Activated CD8-positive, alpha-beta T cell treated with anti-CD3 and anti-CD28 coated beads for 36 hours (primary cell): ENCODE results near the gene KRTAP5-4. TPM values are rescaled to one million over a fixed set of nuclear protein-coding genes. Genes with fewer than 3 reads are reported as not detected.
"Not testable (repeated sequence)": the region's sequence is repeated elsewhere in the genome, so short reads cannot be mapped to it uniquely, and the experiment has no call there.

Experiments used
- ATAC-seq: fragments of 200-7000 bp; cut with Tn5 transposase; one replicate; pipeline ENCODE4 v1.10.0; 2021; ENCODE audit warnings: mild to moderate bottlenecking, moderate library complexity
- CTCF ChIA-PET: fragments of 350-600 bp; sonication (Branson Sonifier 250); formaldehyde crosslinking; loops from one replicate; lab custom pipeline; 2021; ENCODE audit warnings: antibody characterized with exemption; lab: Charles Lee
- POLR2A ChIA-PET: fragments of 350-600 bp; sonication (Branson Sonifier 250); formaldehyde crosslinking; loops from one replicate; lab custom pipeline; 2021; ENCODE audit warnings: antibody characterized with exemption; lab: Charles Lee
- DNase-seq: peaks from one replicate; pipeline ENCODE4 v3.0.0-alpha.2; 2020
- H3K27ac Mint-ChIP-seq: one replicate; pipeline ENCODE4 v1.8.0; 2021; ENCODE audit warnings: mild to moderate bottlenecking, mixed read lengths
- H3K27me3 Mint-ChIP-seq: one replicate; pipeline ENCODE4 v1.8.0; 2021; ENCODE audit warnings: mixed read lengths
- H3K36me3 Mint-ChIP-seq: one replicate; pipeline ENCODE4 v1.8.0; 2021; ENCODE audit warnings: low read depth, mixed read lengths
- H3K4me1 Mint-ChIP-seq: one replicate; pipeline ENCODE4 v1.8.0; 2021; ENCODE audit warnings: low read depth, mixed read lengths
- H3K4me3 Mint-ChIP-seq: one replicate; pipeline ENCODE4 v1.8.0; 2021; ENCODE audit warnings: mild to moderate bottlenecking, moderate library complexity, mixed read lengths
- H3K9me3 Mint-ChIP-seq: one replicate; pipeline ENCODE4 v1.8.0; 2021; ENCODE audit warnings: mixed read lengths
- CTCF ChIP-seq: fragments of 200-600 bp; IDR thresholded peaks from one replicate; pipeline ENCODE4 v1.8.0; 2022; ENCODE audit warnings: antibody characterized with exemption, mild to moderate bottlenecking
- intact Hi-C: fragments of 100-400 bp; cut with micrococcal nuclease; formaldehyde crosslinking; loops from one replicate; pipeline ENCODE4 v1.10.0; 2022
- total RNA-seq, 2 experiments: library from RNA; stranded (reverse); gene quantifications; one replicate each; pipeline ENCODE4 v1.2.3, GENCODE V29; 2021

Gene KRTAP5-4
- total RNA-seq, 2 experiments from 2014 or later = not detected

- H3K9me3 Mint-ChIP-seq, H3K36me3 Mint-ChIP-seq, H3K4me1 Mint-ChIP-seq, ATAC-seq, POLR2A ChIA-PET, intact Hi-C loops, H3K27ac Mint-ChIP-seq, H3K4me3 Mint-ChIP-seq, DNase-seq: not testable (repeated sequence)
- peaks cover 39% of the 10 kb centered on the region for H3K27me3 Mint-ChIP-seq
- peak; percentile 15 for TF ChIP-seq CTCF
- CTCF ChIA-PET = interaction anchor here (0.9 to 5.3 kb wide), 14 partner anchors 8 to 161 kb away, joined by 3 to 46 read pairs (median 5); partner anchors contain the start of gene KRTAP5-5
These were observed 25.9 kb downstream of the KRTAP5-4 start for GRCh38 chr11:1595994-1596575.

GRCh38 chr11:1592628-1593027 lies 29.3 kb downstream of the KRTAP5-4 start:
- Mint-ChIP-seq H3K27ac (no peak overlapping the region), H3K36me3 (peaks cover 6% of the 10 kb centered on the region), H3K4me3 (no peak overlapping the region), H3K27me3 (peaks cover 25% of the 10 kb centered on the region), H3K9me3 (peaks cover 5% of the 10 kb centered on the region), H3K4me1 (peaks cover 11% of the 10 kb centered on the region)
- no peak for TF ChIP-seq CTCF
- DNase-seq (no peak), ATAC-seq (no peak)
- POLR2A ChIA-PET = no interaction called here
- intact Hi-C loops = no loop called here
- CTCF ChIA-PET = interaction anchor here (5.3 kb wide), 1 partner anchor 18 kb away, joined by 46 read pairs; no protein-coding TSS in a partner anchor

- Mint-ChIP-seq H3K9me3 (peaks cover 5% of the 10 kb centered on the region), H3K27ac (no peak overlapping the region), H3K4me3 (no peak overlapping the region), H3K27me3 (peaks cover 11% of the 10 kb centered on the region), H3K36me3 (peaks cover 6% of the 10 kb centered on the region), H3K4me1 (peaks cover 14% of the 10 kb centered on the region)
- intact Hi-C loops = no loop called here
- POLR2A ChIA-PET = no interaction called here
- ATAC-seq = no peak
- no peak for TF ChIP-seq CTCF
- no peak for DNase-seq
- CTCF ChIA-PET = interaction anchor here (1.4 to 4.3 kb wide), 3 partner anchors 11 to 43 kb away, joined by 3 to 42 read pairs (median 11); no protein-coding TSS in a partner anchor
These were observed 31.9 kb downstream of the KRTAP5-4 start for GRCh38 chr11:1589996-1590395.

- DNase-seq, intact Hi-C loops, H3K9me3 Mint-ChIP-seq, H3K36me3 Mint-ChIP-seq, H3K27me3 Mint-ChIP-seq: not testable (repeated sequence)
- POLR2A ChIA-PET = interaction anchor here (1.1 kb wide), 1 partner anchor 11 kb away, joined by 4 read pairs; no protein-coding TSS in a partner anchor
- peak; percentile 53 for ATAC-seq
- H3K4me3 Mint-ChIP-seq = peak overlapping the region; percentile 26
- H3K4me1 Mint-ChIP-seq = peaks cover 15% of the 10 kb centered on the region
- CTCF ChIA-PET = interaction anchor here (1.4 to 4.3 kb wide), 4 partner anchors 11 to 51 kb away, joined by 3 to 42 read pairs (median 8); no protein-coding TSS in a partner anchor
- peak overlapping the region; percentile 87 for H3K27ac Mint-ChIP-seq
These were observed 32.6 kb downstream of the KRTAP5-4 start for GRCh38 chr11:1589191-1589963.

GRCh38 chr11:1586699-1587098 lies 35.2 kb downstream of the KRTAP5-4 start:
- Mint-ChIP-seq H3K4me1 (peaks cover 20% of the 10 kb centered on the region), H3K9me3 (peaks cover 6% of the 10 kb centered on the region), H3K27ac (no peak overlapping the region), H3K27me3 (peaks cover 10% of the 10 kb centered on the region), H3K4me3 (no peak overlapping the region), H3K36me3 (peaks cover 6% of the 10 kb centered on the region)
- ATAC-seq (no peak), DNase-seq (no peak)
- intact Hi-C loops = no loop called here
- no peak for TF ChIP-seq CTCF
- ChIA-PET POLR2A (interaction anchor here (0.9 kb wide), 1 partner anchor 12 kb away, joined by 3 read pairs; no protein-coding TSS in a partner anchor), CTCF (interaction anchor here (0.7 to 0.9 kb wide), 2 partner anchors 9 to 12 kb away, joined by 3 read pairs; no protein-coding TSS in a partner anchor)

- ATAC-seq, H3K36me3 Mint-ChIP-seq, POLR2A ChIA-PET, H3K9me3 Mint-ChIP-seq, intact Hi-C loops, H3K27ac Mint-ChIP-seq, H3K4me3 Mint-ChIP-seq, DNase-seq: not testable (repeated sequence)
- H3K4me1 Mint-ChIP-seq = peaks cover 20% of the 10 kb centered on the region
- CTCF ChIA-PET = interaction anchor here (2.8 kb wide), 1 partner anchor 10 kb away, joined by 7 read pairs; no protein-coding TSS in a partner anchor
- H3K27me3 Mint-ChIP-seq = peaks cover 10% of the 10 kb centered on the region
These were observed 37.1 kb downstream of the KRTAP5-4 start, which contains the start of gene KRTAP5-1 for GRCh38 chr11:1584661-1585370. Gene KRTAP5-1, minus strand, starts transcription at chr11:1585283. Its CDS starts 34 bp downstream, at chr11:1585249.

- ChIA-PET CTCF (interaction anchor here (2.0 to 2.8 kb wide), 2 partner anchors 8 to 36 kb away, joined by 7 read pairs; no protein-coding TSS in a partner anchor), POLR2A (interaction anchor here (1.2 kb wide), 1 partner anchor 8 kb away, joined by 3 read pairs; no protein-coding TSS in a partner anchor)
- H3K36me3 Mint-ChIP-seq, intact Hi-C loops, H3K9me3 Mint-ChIP-seq, DNase-seq, ATAC-seq, H3K4me1 Mint-ChIP-seq, H3K27me3 Mint-ChIP-seq, H3K27ac Mint-ChIP-seq, H3K4me3 Mint-ChIP-seq: not testable (repeated sequence)
These were observed 39.0 kb downstream of the KRTAP5-4 start for GRCh38 chr11:1582909-1583308.
